ENCODE results near the gene SMOC1. TPM values are rescaled to one million over a fixed set of nuclear protein-coding genes. Genes with fewer than 3 reads are reported as not detected.

Gene SMOC1
- total RNA-seq, 1 experiment from 2014 or later: not detected

- no peaks in the 10 kb centered on the region for H4K20me1 ChIP-seq (ENCODE audit: insufficient read depth)
- intact Hi-C loops (cut with micrococcal nuclease; ENCODE audit: unreplicated experiment): no loop called here
- H3K9me2 ChIP-seq (ENCODE audit: insufficient read depth): no peaks in the 10 kb centered on the region
- no peaks in the 10 kb centered on the region for H3K36me3 ChIP-seq (ENCODE audit: low read depth)
- H3K79me2 ChIP-seq (ENCODE audit: low read depth): no peaks in the 10 kb centered on the region
- no peak overlapping the region for H3K4me2 ChIP-seq
- no peaks in the 10 kb centered on the region for H3K9me3 ChIP-seq (ENCODE audit: insufficient read depth, low read depth)
- ChIA-PET POLR2A (ENCODE audit: unreplicated experiment) (no interaction called here), CTCF (no interaction called here)
- no TSS peak for BruUV-seq (replicated peaks)
- DNase-seq: no peak
- TF ChIP-seq EZH2 (IDR thresholded peaks at IDR 0.05; ENCODE audit: low read depth): no peak
- TF ChIP-seq CTCF (conservative IDR thresholded peaks at IDR 0.05): no peak
- H3K4me3 ChIP-seq: no peak overlapping the region
- H3K27ac ChIP-seq: no peak overlapping the region
- no peak overlapping the region for H2AFZ ChIP-seq
- H3F3A ChIP-seq (ENCODE audit: insufficient read depth, low read depth): peaks cover 9% of the 10 kb centered on the region
- peaks cover 46% of the 10 kb centered on the region for H3K4me1 ChIP-seq (replicated peaks; ENCODE audit: insufficient read depth)
- H3K27me3 ChIP-seq (ENCODE audit: insufficient read depth, low read depth): no peaks in the 10 kb centered on the region
Measured at GRCh38 chr14:70000601-70001000, 121.4 kb downstream of the SMOC1 start.

- H3K27ac ChIP-seq: no peak overlapping the region
- CTCF ChIA-PET: no interaction called here
- DNase-seq: no peak
- H2AFZ ChIP-seq: no peak overlapping the region
- H4K20me1 ChIP-seq (ENCODE audit: insufficient read depth): no peaks in the 10 kb centered on the region
- no peak for TF ChIP-seq EZH2 (IDR thresholded peaks at IDR 0.05; ENCODE audit: low read depth)
- TF ChIP-seq CTCF (conservative IDR thresholded peaks at IDR 0.05): no peak
- H3K9me3 ChIP-seq (ENCODE audit: insufficient read depth, low read depth): no peaks in the 10 kb centered on the region
- H3K27me3 ChIP-seq (ENCODE audit: insufficient read depth, low read depth): no peaks in the 10 kb centered on the region
- H3K4me3 ChIP-seq: no peak overlapping the region
- no peaks in the 10 kb centered on the region for H3K79me2 ChIP-seq (ENCODE audit: low read depth)
- H3F3A ChIP-seq (ENCODE audit: insufficient read depth, low read depth): peaks cover 9% of the 10 kb centered on the region
- no TSS peak for BruUV-seq (replicated peaks)
- H3K4me1 ChIP-seq (replicated peaks; ENCODE audit: insufficient read depth): peaks cover 28% of the 10 kb centered on the region
- intact Hi-C loops (cut with micrococcal nuclease; ENCODE audit: unreplicated experiment): no loop called here
- no peaks in the 10 kb centered on the region for H3K9me2 ChIP-seq (ENCODE audit: insufficient read depth)
- H3K36me3 ChIP-seq (ENCODE audit: low read depth): no peaks in the 10 kb centered on the region
- POLR2A ChIA-PET (ENCODE audit: unreplicated experiment): no interaction called here
- H3K4me2 ChIP-seq: no peak overlapping the region
Measured at GRCh38 chr14:70002589-70003346, 123.6 kb downstream of the SMOC1 start.

GRCh38 chr14:70004791-70005190, 125.6 kb downstream of the SMOC1 start:
- H3K27ac ChIP-seq: no peak overlapping the region
- CTCF ChIA-PET: no interaction called here
- no peak for DNase-seq
- H2AFZ ChIP-seq: no peak overlapping the region
- H3K4me2 ChIP-seq: no peak overlapping the region
- H3K4me1 ChIP-seq (replicated peaks; ENCODE audit: insufficient read depth): peaks cover 9% of the 10 kb centered on the region
- TF ChIP-seq CTCF (conservative IDR thresholded peaks at IDR 0.05): no peak
- no peak for TF ChIP-seq EZH2 (IDR thresholded peaks at IDR 0.05; ENCODE audit: low read depth)
- H3K79me2 ChIP-seq (ENCODE audit: low read depth): no peaks in the 10 kb centered on the region
- no peaks in the 10 kb centered on the region for H3K9me2 ChIP-seq (ENCODE audit: insufficient read depth)
- intact Hi-C loops (cut with micrococcal nuclease; ENCODE audit: unreplicated experiment): no loop called here
- H3F3A ChIP-seq (ENCODE audit: insufficient read depth, low read depth): no peaks in the 10 kb centered on the region
- H3K4me3 ChIP-seq: no peak overlapping the region
- H3K9me3 ChIP-seq (ENCODE audit: insufficient read depth, low read depth): no peaks in the 10 kb centered on the region
- POLR2A ChIA-PET (ENCODE audit: unreplicated experiment): no interaction called here
- no peaks in the 10 kb centered on the region for H3K36me3 ChIP-seq (ENCODE audit: low read depth)
- no peaks in the 10 kb centered on the region for H4K20me1 ChIP-seq (ENCODE audit: insufficient read depth)
- no TSS peak for BruUV-seq (replicated peaks)
- no peaks in the 10 kb centered on the region for H3K27me3 ChIP-seq (ENCODE audit: insufficient read depth, low read depth)
